H1 (cell line): Measurements from ENCODE around the gene RIMKLA. TPM values are rescaled to one million over a fixed set of nuclear protein-coding genes. Genes with fewer than 3 reads are reported as not detected.

Experiments
- CTCF ChIA-PET: fragments of 300-600 bp; sonication (Branson Sonifier 250); formaldehyde crosslinking; loops from one replicate; lab custom pipeline; 2021; ENCODE audit not compliant: partially characterized antibody; lab: Charles Lee
- POLR2A ChIA-PET: fragments of 300-600 bp; sonication (Branson Sonifier 250); formaldehyde crosslinking; loops from one replicate; lab custom pipeline; 2021; ENCODE audit warnings: inconsistent platforms; ENCODE audit not compliant: partially characterized antibody; lab: Charles Lee
- DNase-seq, 2 experiments: peaks; one replicate each; pipeline versions ENCODE4 v3.0.0 to v3.0.0-alpha.2; 2010 to 2022; ENCODE audit warnings: low spot score in 2 of 2, low read depth in 1 of 2, mixed read lengths in 1 of 2
- FAIRE-seq: peaks from 2 replicates; lab custom pipeline; 2011; peaks lifted over from hg19 to GRCh38; lab: Jason Lieb, UNC
- H2AFZ ChIP-seq: 2 replicates; pipeline ENCODE4 v1.8.1; 2012; ENCODE audit warnings: low read length, inconsistent platforms
- H2AK5ac ChIP-seq: 2 replicates; pipeline ENCODE4 v1.6.1; 2013; ENCODE audit warnings: low read depth, low read length
- H2BK120ac ChIP-seq: replicated peaks from 2 replicates; pipeline ENCODE3; 2013; ENCODE audit warnings: low read depth, low read length, inconsistent platforms
- H2BK12ac ChIP-seq: 2 replicates; pipeline ENCODE4 v1.6.1; 2013; ENCODE audit warnings: low read depth, low read length
- H2BK15ac ChIP-seq: 2 replicates; pipeline ENCODE4 v1.6.1; 2013; ENCODE audit warnings: low read length
- H2BK20ac ChIP-seq: 2 replicates; pipeline ENCODE4 v1.6.1; 2013; ENCODE audit warnings: low read length
- H2BK5ac ChIP-seq: 2 replicates; pipeline ENCODE4 v1.6.1; 2013; ENCODE audit warnings: low read depth, low read length
- H3K14ac ChIP-seq: 2 replicates; pipeline ENCODE4 v1.6.1; 2013; ENCODE audit warnings: inconsistent platforms; ENCODE audit not compliant: insufficient read length
- H3K18ac ChIP-seq: 2 replicates; pipeline ENCODE4 v1.6.1; 2013; ENCODE audit warnings: low read length; ENCODE audit errors: extremely low read depth
- H3K23ac ChIP-seq: 2 replicates; pipeline ENCODE4 v1.6.1; 2013; ENCODE audit warnings: inconsistent platforms; ENCODE audit not compliant: insufficient read length
- H3K23me2 ChIP-seq: 2 replicates; pipeline ENCODE4 v1.6.1; 2013; ENCODE audit warnings: low read depth, low read length
- H3K27ac ChIP-seq: 2 replicates; pipeline ENCODE4 v1.6.1; 2011; ENCODE audit warnings: low read depth, low read length, inconsistent platforms
- H3K27me3 ChIP-seq, 4 experiments: replicated peaks in 1 of 4; 1 replicate in 1 of 4; 2 replicates in 3 of 4; pipeline versions ENCODE4 v1.6.1 to v1.8.1; 2011 to 2013; ENCODE audit warnings: low read length in 3 of 4, mild to moderate bottlenecking in 3 of 4, inconsistent platforms in 2 of 4, mixed read lengths in 2 of 4, moderate library complexity in 1 of 4; ENCODE audit not compliant: control insufficient read depth in 3 of 4, insufficient read depth in 3 of 4; ENCODE audit errors: extremely low read depth in 1 of 4
- H3K36me3 ChIP-seq, 4 experiments: 2 replicates each; pipeline versions ENCODE4 v1.6.1 to v1.8.1; 2011 to 2013; ENCODE audit warnings: mild to moderate bottlenecking in 4 of 4, low read length in 3 of 4, moderate library complexity in 2 of 4, control low read depth in 1 of 4, inconsistent platforms in 1 of 4; ENCODE audit not compliant: insufficient read depth in 4 of 4, control insufficient read depth in 2 of 4
- H3K4ac ChIP-seq: replicated peaks from 2 replicates; pipeline ENCODE3; 2013; ENCODE audit warnings: low read length, low read depth, mixed read lengths, inconsistent platforms; ENCODE audit not compliant: insufficient read length
- H3K4me1 ChIP-seq, 4 experiments: replicated peaks in 1 of 4; 1 replicate in 1 of 4; 2 replicates in 3 of 4; pipeline versions ENCODE4 v1.6.1 to v1.8.1; 2011 to 2013; ENCODE audit warnings: low read length in 3 of 4, inconsistent platforms in 2 of 4, mixed read lengths in 1 of 4; ENCODE audit not compliant: insufficient read depth in 4 of 4, control insufficient read depth in 3 of 4
- H3K4me2 ChIP-seq, 2 experiments: 2 replicates each; pipeline versions ENCODE4 v1.6.1 to v1.8.1; 2011 to 2013; ENCODE audit warnings: low read depth in 2 of 2, low read length in 2 of 2, control low read depth in 1 of 2, inconsistent platforms in 1 of 2, mild to moderate bottlenecking in 1 of 2; ENCODE audit not compliant: insufficient read depth in 1 of 2
- H3K4me3 ChIP-seq, 4 experiments: fragments of 200-600, 300-600 bp in 1 of 4; sonication (generic), shearing (Covaris generic), sonication (Bioruptor Twin) in 1 of 4; 2 replicates each; pipeline versions ENCODE4 v1.5.1 to v1.8.1; 2011 to 2016; ENCODE audit warnings: low read length in 4 of 4, low read depth in 3 of 4, control low read depth in 2 of 4, inconsistent platforms in 2 of 4, mild to moderate bottlenecking in 2 of 4, mixed read lengths in 1 of 4, moderate library complexity in 1 of 4; ENCODE audit not compliant: insufficient read depth in 2 of 4; ENCODE audit errors: extremely low read depth in 1 of 4
- H3K56ac ChIP-seq: replicated peaks from 2 replicates; pipeline ENCODE3; 2013; ENCODE audit warnings: low read depth, mild to moderate bottlenecking, mixed read lengths, low read length, inconsistent platforms; ENCODE audit not compliant: insufficient read length
- H3K79me1 ChIP-seq: 2 replicates; pipeline ENCODE4 v1.6.1; 2013; ENCODE audit warnings: low read depth, low read length, control low read depth
- H3K79me2 ChIP-seq, 2 experiments: 2 replicates each; pipeline versions ENCODE4 v1.6.1 to v1.8.1; 2012 to 2013; ENCODE audit warnings: low read length in 2 of 2, mild to moderate bottlenecking in 2 of 2, inconsistent platforms in 1 of 2; ENCODE audit not compliant: insufficient read depth in 2 of 2, control insufficient read depth in 1 of 2
- H3K9ac ChIP-seq, 4 experiments: replicated peaks in 1 of 4; 1 replicate in 1 of 4; 2 replicates in 3 of 4; pipeline versions ENCODE4 v1.6.1 to v1.8.1; 2011 to 2013; ENCODE audit warnings: low read depth in 3 of 4, low read length in 3 of 4, control low read depth in 2 of 4, mild to moderate bottlenecking in 2 of 4, moderate library complexity in 2 of 4, inconsistent platforms in 1 of 4; ENCODE audit errors: extremely low read depth in 1 of 4
- H3K9me3 ChIP-seq, 2 experiments: 2 replicates each; pipeline versions ENCODE4 v1.6.1 to v1.8.1; 2012 to 2013; ENCODE audit warnings: mild to moderate bottlenecking in 2 of 2, moderate library complexity in 2 of 2, control low read depth in 1 of 2, inconsistent platforms in 1 of 2, low read depth in 1 of 2, low read length in 1 of 2, mixed read lengths in 1 of 2; ENCODE audit not compliant: insufficient read depth in 2 of 2
- H4K20me1 ChIP-seq, 2 experiments: replicated peaks in 1 of 2; 2 replicates each; pipeline versions ENCODE3 to v1.8.1; 2011 to 2013; ENCODE audit warnings: inconsistent platforms in 2 of 2, low read length in 2 of 2, mild to moderate bottlenecking in 1 of 2; ENCODE audit not compliant: insufficient read depth in 2 of 2, control insufficient read depth in 1 of 2
- H4K5ac ChIP-seq: 2 replicates; pipeline ENCODE4 v1.6.1; 2013; ENCODE audit warnings: low read length, low read depth, mixed read lengths, inconsistent platforms; ENCODE audit not compliant: insufficient read length
- H4K8ac ChIP-seq: 2 replicates; pipeline ENCODE4 v1.8.0; 2013; ENCODE audit warnings: mild to moderate bottlenecking, moderate library complexity, low read length, inconsistent platforms; ENCODE audit not compliant: insufficient read depth; ENCODE audit errors: extremely low read depth
- H4K91ac ChIP-seq: replicated peaks from 2 replicates; pipeline ENCODE3; 2013; ENCODE audit warnings: low read length, mixed read lengths, inconsistent platforms; ENCODE audit not compliant: insufficient read length
- BACH1 ChIP-seq: IDR thresholded peaks from 2 replicates; pipeline ENCODE4 v1.6.1; 2012; ENCODE audit warnings: low read length, improper control_type of control experiment
- CBX8 ChIP-seq: fragments of 300-800, 300-1000 bp; sonication (generic); IDR thresholded peaks from 2 replicates; pipeline ENCODE4 v1.7.1; 2016; ENCODE audit warnings: low read depth, low read length, borderline replicate concordance
- CHD2 ChIP-seq: IDR thresholded peaks from 2 replicates; pipeline ENCODE4 v1.6.1; 2012; ENCODE audit warnings: low read length, improper control_type of control experiment
- E2F6 ChIP-seq: IDR thresholded peaks from 2 replicates; pipeline ENCODE4 v1.6.1; 2012; ENCODE audit warnings: inconsistent platforms
- HDAC2 ChIP-seq, 2 experiments: fragments of 300-600 bp in 1 of 2; sonication (generic) in 1 of 2; IDR thresholded peaks; 2 replicates each; pipeline ENCODE4 v1.6.1; 2011 to 2012; ENCODE audit warnings: low read depth in 2 of 2, low read length in 2 of 2, mild to moderate bottlenecking in 2 of 2, moderate library complexity in 2 of 2, borderline replicate concordance in 1 of 2, inconsistent platforms in 1 of 2
- MAFK ChIP-seq: IDR thresholded peaks from 2 replicates; pipeline ENCODE4 v1.6.1; 2012; ENCODE audit warnings: low read depth, mild to moderate bottlenecking, improper control_type of control experiment, low read length
- NANOG ChIP-seq: IDR thresholded peaks from 2 replicates; pipeline ENCODE4 v1.6.1; 2011; ENCODE audit warnings: low read length, low read depth, mild to moderate bottlenecking, inconsistent platforms; ENCODE audit not compliant: insufficient read depth, poor library complexity, severe bottlenecking
- PHF8 ChIP-seq: fragments of 200-600 bp; sonication (generic); conservative IDR thresholded peaks from 2 replicates; pipeline ENCODE4 v1.7.1; 2012; ENCODE audit warnings: low read depth, mild to moderate bottlenecking, inconsistent platforms, low read length, moderate library complexity
- RBBP5 ChIP-seq: IDR thresholded peaks from 2 replicates; pipeline ENCODE4 v1.7.1; 2012; ENCODE audit warnings: low read depth, mild to moderate bottlenecking, inconsistent platforms, low read length, moderate library complexity, borderline replicate concordance
- RXRA ChIP-seq: IDR thresholded peaks from 2 replicates; pipeline ENCODE4 v1.6.1; 2011; ENCODE audit warnings: low read depth, mild to moderate bottlenecking, low read length, moderate library complexity; ENCODE audit not compliant: insufficient read depth
- SP2 ChIP-seq: IDR thresholded peaks from 2 replicates; pipeline ENCODE4 v1.6.1; 2012; ENCODE audit warnings: mild to moderate bottlenecking, low read length, inconsistent platforms
- WGBS, 2 experiments: shearing (Covaris generic) in 1 of 2; methylation state at CpG; one replicate each; pipeline versions ENCODE4 v1.1.6 to v1.1.7; 2013 to 2015; ENCODE audit warnings: low lambda C conversion rate in 2 of 2, mixed read lengths in 2 of 2, inconsistent platforms in 1 of 2, low coverage in 1 of 2, missing lambda C conversion rate in 1 of 2; ENCODE audit not compliant: insufficient replicate concordance in 2 of 2, insufficient coverage in 1 of 2, insufficient read length in 1 of 2; ENCODE audit errors: extremely low coverage in 1 of 2, missing lambda C conversion rate in 1 of 2; 5-methylcytosine and 5-hydroxymethylcytosine counted together
- polyA plus RNA-seq, 7 experiments: library from polyadenylated mRNA; depleted of rRNA in 3 of 7; stranded (reverse) in 5 of 7; unstranded in 2 of 7; fragments of >200 nt in 5 of 7; fragments of 200-250 nt in 2 of 7; gene quantifications; 1 replicate in 5 of 7; 2 replicates in 1 of 7; 4 replicates in 1 of 7; pipeline versions ENCODE4 v1.2.1 to v1.2.3, GENCODE V29; 2011 to 2013; ENCODE audit warnings: missing spikeins in 2 of 7, mixed read lengths in 2 of 7
- total RNA-seq: library from RNA; stranded (reverse); fragmentation: NEBNext Ultra II Directional; extraction: Animal tissue kit (Norgen Biotek cat#: 25700); gene quantifications from 2 replicates; pipeline ENCODE4 v1.2.1, GENCODE V29; 2021

The RIMKLA gene
- total and polyA plus RNA-seq, 2 of the 8 experiments (the other 6 are each of a cell fraction or from before 2014, with no cell fraction given), result 3.2 to 5.8 TPM

GRCh38 chr1:42392967-42393848 lies 12.6 kb downstream of the RIMKLA start:
- H3K23me2 ChIP-seq, result no peaks in the 10 kb centered on the region
- H2BK120ac ChIP-seq, result no peak overlapping the region
- H3K79me1 ChIP-seq, result no peaks in the 10 kb centered on the region
- H3K23ac ChIP-seq, result no peak overlapping the region
- no peak overlapping the region for H2BK5ac ChIP-seq
- no peak overlapping the region for H2AFZ ChIP-seq
- H4K91ac ChIP-seq, result no peak overlapping the region
- H2BK12ac ChIP-seq, result no peak overlapping the region
- H3K4me2 ChIP-seq, result no peak overlapping the region
- no peak overlapping the region for H3K56ac ChIP-seq
- no peaks in the 10 kb centered on the region for H3K9me3 ChIP-seq
- no peak overlapping the region for H3K4ac ChIP-seq
- FAIRE-seq (no peak), DNase-seq (no peak)
- H3K27me3 ChIP-seq, result no peaks in the 10 kb centered on the region
- no peak overlapping the region for H3K4me3 ChIP-seq
- H4K8ac ChIP-seq, result no peak overlapping the region
- H3K36me3 ChIP-seq, result no peaks in the 10 kb centered on the region
- H4K20me1 ChIP-seq, result no peaks in the 10 kb centered on the region
- no peak overlapping the region for H3K9ac ChIP-seq
- H3K18ac ChIP-seq, result no peak overlapping the region
- no peak overlapping the region for H3K14ac ChIP-seq
- no peak overlapping the region for H2BK20ac ChIP-seq
- no peak overlapping the region for H3K27ac ChIP-seq
- H2AK5ac ChIP-seq, result no peak overlapping the region
- ChIA-PET CTCF (interaction anchor here (1.4 kb wide), 1 partner anchor 11 kb away, joined by 5 read pairs; no protein-coding TSS in a partner anchor), POLR2A (no interaction called here)
- no peak overlapping the region for H2BK15ac ChIP-seq
- H3K79me2 ChIP-seq, result no peaks in the 10 kb centered on the region
- H3K4me1 ChIP-seq, result no peaks in the 10 kb centered on the region
- no peak overlapping the region for H4K5ac ChIP-seq
- 100% methylated on average over 2 of the region's 2 CpGs; no CpG with 5 or more reads in 1 of the 2 experiments for WGBS, 2 experiments
- TF ChIP-seq RXRA (no peak), E2F6 (no peak), CBX8 (no peak), MAFK (no peak), CHD2 (no peak), SP2 (no peak), HDAC2 (IDR thresholded peaks at IDR 0.05; ENCODE audit: borderline replicate concordance in 1 of 2, low read depth in 2 of 2, low read length in 2 of 2) (no peak), NANOG (no peak), PHF8 (no peak), BACH1 (no peak), RBBP5 (no peak)
